Measurements from ENCODE around the gene PPP1R14D.

DNA sequence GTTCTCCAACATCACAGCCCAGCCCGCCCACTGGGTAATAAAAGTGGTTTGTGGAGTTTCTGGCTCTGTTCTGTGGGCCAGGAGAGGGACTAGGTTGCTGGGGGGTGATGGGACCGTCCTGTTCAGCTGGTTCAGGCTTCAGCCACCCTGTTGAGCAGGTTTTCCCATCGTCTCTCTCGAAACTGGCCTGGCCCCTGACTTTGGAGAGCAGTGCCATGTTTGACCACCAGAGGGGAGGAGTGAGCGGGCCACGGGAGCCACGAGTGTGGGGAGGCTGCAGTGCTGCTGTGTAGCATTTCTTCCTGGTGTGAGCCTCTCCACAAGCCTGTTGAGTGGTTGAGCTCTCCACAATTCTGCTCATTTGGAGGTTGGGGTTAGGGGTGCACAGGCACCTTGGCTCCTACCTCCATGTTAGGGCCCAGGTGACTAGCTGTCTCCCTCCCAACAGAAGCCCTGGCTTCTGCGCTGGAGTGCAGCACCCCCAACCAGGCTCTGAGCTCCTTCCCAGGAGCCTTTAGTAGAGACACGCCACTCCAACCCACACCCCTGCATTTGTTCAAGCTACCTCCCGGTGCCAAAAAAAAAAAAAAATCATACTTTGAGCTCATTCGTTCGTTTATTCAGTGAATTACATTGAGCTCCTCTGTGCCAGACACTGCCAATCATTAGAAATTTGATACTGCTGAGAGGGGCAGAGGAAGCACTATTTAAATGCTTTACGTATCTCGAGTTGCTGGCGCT lies 29.3 kb upstream of the PPP1R14D start:
- peak; percentile 86 for TF ChIP-seq MYC (IDR thresholded peaks at IDR 0.05; ENCODE audit: low read depth, low read length)
- peak; percentile 95 for TF ChIP-seq CTCF (IDR thresholded peaks at IDR 0.05; ENCODE audit: low read depth, low read length)
